Measurements from ENCODE around the gene CYFIP2.
"Not testable (repeated sequence)": the region's sequence is repeated elsewhere in the genome, so short reads cannot be mapped to it uniquely, and the experiment has no call there.

The CYFIP2 gene

GRCh38 chr5:157265714-157266285, at the start of gene CYFIP2:
TSS of gene CYFIP2 (plus strand) at chr5:157266123. CDS start at chr5:157285362, 19,239 bp downstream.
- DNase-seq: peak; percentile 7

DNA sequence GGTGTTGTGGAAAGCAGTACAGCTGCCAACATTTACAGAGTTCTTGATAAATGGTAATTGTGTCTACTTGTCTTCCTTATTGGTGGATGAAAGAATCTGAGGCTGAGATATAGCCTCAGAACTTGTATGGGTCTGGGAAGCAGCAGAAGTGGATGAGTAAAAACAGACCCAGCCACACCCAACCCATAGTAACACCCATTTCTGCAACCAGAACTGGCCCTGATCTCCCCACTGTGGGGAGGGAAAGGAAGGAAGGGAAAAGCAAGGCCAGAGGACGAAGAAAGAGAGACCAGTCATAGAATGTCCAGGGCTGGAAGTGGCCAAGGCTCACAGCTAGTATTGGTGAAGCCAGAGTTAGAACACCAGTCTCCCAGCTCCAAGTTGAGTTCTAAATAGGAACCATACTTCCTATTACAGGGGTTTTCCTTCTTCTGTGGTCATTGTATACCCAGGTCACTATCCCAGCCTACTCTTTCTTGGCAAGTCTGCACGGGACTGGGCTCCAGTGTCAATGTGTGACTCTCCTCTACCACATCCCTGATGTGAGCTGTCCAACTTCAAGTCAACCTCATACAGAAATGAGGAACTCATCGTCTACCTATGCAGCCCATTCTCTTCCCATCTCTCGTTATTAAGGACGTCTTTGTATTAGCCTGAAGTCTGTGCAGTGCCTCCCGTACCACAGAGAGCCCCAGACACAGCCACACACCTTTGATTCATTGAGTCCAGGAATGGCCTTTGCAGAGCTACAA, 49.4 kb upstream of the CYFIP2 start:
- DNase-seq: no peak

- no peak for DNase-seq
Measured at GRCh38 chr5:157217289-157218024, 48.5 kb upstream of the CYFIP2 start.

DNA sequence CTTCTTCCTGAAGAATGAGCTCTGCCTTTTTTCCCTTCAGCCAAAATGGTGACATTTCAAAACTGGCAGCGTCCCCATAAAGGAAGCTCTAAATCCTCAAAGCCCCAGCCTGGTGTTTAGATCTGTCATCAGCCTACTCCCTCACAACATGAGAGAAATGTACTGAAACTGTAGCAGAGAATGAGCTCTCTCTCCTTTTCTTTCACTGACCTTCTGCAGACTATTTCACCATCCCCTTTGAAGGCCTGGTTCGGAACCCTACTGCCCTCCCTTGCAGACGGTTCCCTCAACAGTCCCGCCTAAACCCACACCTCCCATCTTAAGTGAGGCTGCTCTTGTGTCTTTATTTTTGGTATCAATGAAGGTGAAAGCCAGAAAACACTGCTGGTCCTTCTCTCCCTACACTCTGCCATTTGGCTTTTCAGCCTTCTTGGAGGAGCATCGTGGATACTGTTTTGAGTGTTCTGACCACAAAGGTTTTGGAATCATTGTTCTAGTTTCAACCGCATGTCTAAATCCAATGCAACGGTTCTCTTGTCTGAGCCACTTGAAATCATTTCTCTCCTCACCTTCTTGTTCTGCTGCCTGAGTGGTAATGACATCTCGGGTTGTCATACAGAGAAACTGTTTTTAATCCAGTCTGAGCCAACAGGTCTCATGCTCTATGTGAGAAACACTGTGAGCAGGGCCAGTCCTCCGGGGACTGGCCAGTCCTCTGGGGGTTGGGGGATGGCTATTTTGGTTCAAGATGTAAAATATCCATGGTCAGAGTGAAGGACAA, 46.2 kb upstream of the CYFIP2 start:
- DNase-seq: peak; percentile 78

DNA sequence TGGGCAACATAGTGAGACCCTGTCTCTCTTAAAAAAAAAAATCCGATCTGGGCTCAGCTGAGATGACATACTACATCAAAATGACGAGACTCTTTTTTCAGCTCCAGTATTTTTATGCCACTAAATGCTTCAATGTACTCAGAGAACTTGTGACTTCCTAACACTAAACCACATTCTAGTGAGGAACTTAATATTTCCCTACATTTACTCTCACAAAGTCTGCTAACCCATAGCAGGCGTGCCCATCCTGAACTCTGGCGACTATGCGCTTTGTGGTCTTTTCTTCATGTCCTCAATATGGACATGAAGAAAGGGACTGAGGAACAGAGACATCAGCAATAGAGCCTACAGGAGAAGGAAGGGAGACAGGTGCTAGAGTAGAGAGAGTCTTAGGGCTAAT, 44.0 kb upstream of the CYFIP2 start:
- DNase-seq: peak; percentile 45

GRCh38 chr5:157222506-157223230, 43.3 kb upstream of the CYFIP2 start:
- peak; percentile 3 for DNase-seq

DNA sequence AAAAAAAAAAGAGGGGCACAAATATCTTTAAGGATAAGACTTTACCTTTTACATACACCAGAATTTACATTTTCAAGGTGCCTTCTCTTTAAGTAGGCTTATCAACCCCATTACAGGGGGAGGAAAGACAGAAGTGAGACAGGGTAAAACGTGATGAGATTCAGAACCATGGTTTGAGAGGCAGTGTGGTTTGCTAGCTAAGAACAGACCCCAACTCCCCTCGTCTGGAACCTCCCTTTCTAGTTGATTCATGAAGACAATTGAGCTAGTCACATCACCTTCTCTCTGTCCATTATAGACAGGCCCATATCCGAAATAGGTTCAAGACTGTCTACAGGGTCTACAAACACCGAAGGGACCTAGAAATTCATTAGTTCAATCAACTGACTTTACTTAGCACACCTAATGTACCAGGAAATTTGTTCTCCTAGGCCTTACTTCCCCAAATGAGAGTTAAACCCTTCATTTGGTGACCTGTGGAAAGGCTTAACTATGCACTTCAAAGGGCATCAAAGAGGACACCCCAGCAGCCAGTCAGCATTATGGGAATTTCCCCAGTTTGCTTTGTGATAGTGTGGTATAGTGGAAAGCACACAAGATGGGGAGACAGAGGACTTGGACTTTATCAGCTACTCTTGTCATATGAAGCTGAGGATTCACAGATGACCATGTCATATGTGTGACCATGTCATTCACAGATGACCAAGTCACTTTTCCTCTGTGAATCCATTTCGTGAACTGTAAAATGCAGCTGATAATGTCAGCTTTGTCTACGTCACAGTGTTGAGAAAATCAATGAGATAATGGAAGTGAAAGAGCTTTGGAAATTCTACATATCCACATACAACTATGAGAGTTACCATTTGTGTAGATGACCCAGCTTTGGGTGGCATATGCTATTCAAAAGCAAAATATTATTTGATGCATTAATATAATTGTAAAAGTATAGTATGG, 40.2 kb upstream of the CYFIP2 start:
- DNase-seq: no peak

- DNase-seq: no peak
Measured at GRCh38 chr5:157230610-157231009, 35.3 kb upstream of the CYFIP2 start.

GRCh38 chr5:157232706-157233105, 33.2 kb upstream of the CYFIP2 start:
- no peak for DNase-seq

- no peak for DNase-seq
Measured at GRCh38 chr5:157233515-157233914, 32.4 kb upstream of the CYFIP2 start.

GRCh38 chr5:157236423-157236822, 29.5 kb upstream of the CYFIP2 start:
- no peak for DNase-seq

GRCh38 chr5:157241483-157241882, 24.4 kb upstream of the CYFIP2 start:
- DNase-seq: no peak

DNA sequence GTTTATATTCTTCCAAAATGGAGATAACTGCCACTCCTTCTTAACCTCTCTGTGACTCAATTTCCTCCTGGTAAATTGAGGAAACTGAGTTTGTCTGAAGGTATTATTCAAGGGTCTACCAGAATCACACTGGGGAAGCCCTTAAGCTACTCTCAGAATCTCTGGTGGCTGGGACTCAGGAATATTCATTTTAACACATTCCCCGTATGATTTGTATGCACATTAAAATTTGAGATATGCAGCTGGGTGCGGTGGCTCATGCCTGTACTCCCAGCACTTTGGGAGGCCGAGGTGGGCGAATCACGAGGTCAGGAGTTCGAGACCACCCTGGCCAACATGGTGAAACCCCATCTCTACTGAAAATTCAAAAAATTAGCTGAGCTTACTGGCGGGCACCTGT, 21.2 kb upstream of the CYFIP2 start:
- not testable (repeated sequence) for DNase-seq

GRCh38 chr5:157245476-157245875, 20.4 kb upstream of the CYFIP2 start:
- no peak for DNase-seq

DNA sequence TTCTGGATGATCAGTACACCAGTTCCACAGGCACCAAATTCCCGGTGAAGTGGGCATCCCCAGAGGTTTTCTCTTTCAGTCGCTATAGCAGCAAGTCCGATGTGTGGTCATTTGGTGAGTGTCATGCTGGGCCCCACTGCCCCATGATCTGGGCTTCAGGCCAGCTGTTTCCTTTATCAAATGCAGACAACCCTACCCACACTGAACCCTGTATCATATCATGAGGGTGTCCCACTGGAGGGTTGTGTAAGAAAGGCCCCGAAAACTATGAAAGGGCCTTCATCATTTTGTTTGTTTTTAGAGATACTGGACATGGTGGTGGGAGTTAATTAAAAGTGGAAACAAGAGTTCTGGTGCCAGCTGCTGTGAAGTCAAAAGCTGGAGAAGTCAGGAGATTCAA, 20.0 kb upstream of the CYFIP2 start:
- no peak for DNase-seq

DNA sequence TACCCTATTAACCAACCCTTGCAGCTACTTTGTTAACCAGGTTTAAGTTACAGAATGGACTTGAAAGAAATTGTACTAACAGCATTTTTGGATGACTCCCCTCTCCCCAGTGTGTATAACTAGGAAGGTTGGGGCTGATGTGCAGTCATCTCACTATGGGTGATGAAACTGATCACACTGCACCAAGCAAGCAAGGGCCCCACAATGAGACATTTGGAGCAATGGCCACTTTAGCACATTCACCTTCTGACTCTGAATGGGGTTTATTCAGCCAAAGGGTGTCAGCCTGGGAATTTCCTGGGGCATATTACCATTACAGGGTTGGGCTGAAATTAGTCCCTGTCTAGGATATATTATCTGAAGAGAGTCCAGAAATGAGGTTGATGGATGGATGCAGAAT, 18.7 kb upstream of the CYFIP2 start:
- no peak for DNase-seq

DNA sequence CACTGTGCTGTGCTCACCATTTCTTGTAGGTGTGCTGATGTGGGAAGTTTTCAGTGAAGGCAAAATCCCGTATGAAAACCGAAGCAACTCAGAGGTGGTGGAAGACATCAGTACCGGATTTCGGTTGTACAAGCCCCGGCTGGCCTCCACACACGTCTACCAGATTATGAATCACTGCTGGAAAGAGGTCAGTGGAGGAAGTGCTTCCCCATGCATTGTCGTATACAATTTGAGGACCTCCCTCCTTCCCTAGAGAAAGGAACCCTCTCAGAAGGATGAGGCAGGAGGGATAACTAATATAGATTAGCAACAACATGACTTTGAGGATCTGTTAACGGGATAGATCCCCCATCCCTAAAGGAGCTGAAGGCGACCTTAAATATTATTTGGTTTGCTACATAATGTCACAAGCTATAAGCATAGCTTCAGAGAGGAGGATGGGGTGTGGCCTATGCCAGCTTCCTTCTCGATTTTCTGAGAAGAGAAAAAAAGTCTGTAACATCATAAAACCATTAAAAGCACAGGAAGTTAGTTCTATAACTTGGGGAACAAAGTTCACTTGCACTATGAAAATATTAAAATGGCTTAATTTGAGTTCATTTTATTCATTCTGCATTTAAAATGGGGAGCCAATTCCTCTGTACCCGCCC, 17.0 kb upstream of the CYFIP2 start:
- no peak for DNase-seq

- DNase-seq: peak; percentile 34
Measured at GRCh38 chr5:157252711-157253465, 13.0 kb upstream of the CYFIP2 start.

- DNase-seq: peak; percentile 17
Measured at GRCh38 chr5:157253547-157253946, 12.4 kb upstream of the CYFIP2 start.

GRCh38 chr5:157258450-157258849, 7.5 kb upstream of the CYFIP2 start:
- no peak for DNase-seq

Data from MV-4-11 (cell line).